Activated naive CD4-positive, alpha-beta T cell treated with anti-CD3 and anti-CD28 coated beads for 36 hours (primary cell): Measurements from ENCODE around the gene VSTM2B. TPM values are rescaled to one million over a fixed set of nuclear protein-coding genes. Genes with fewer than 3 reads are reported as not detected.
A peak's percentile ranks its signal among the peaks of the same experiment; 100 is the strongest.

Source experiments
- CTCF ChIA-PET: fragments of 350-600 bp; sonication (Branson Sonifier 250); formaldehyde crosslinking; loops from one replicate; lab custom pipeline; 2021; ENCODE audit warnings: antibody characterized with exemption; lab: Charles Lee
- DNase-seq: peaks from one replicate; pipeline ENCODE4 v3.0.0-alpha.2; 2020
- H3K27ac Mint-ChIP-seq: one replicate; pipeline ENCODE4 v1.8.0; 2021; ENCODE audit warnings: mild to moderate bottlenecking, mixed read lengths
- H3K27me3 Mint-ChIP-seq: one replicate; pipeline ENCODE4 v1.8.0; 2021; ENCODE audit warnings: low read depth, mixed read lengths
- H3K36me3 Mint-ChIP-seq: one replicate; pipeline ENCODE4 v1.8.0; 2021; ENCODE audit warnings: low read depth, mixed read lengths
- H3K4me1 Mint-ChIP-seq: one replicate; pipeline ENCODE4 v1.8.0; 2021; ENCODE audit warnings: low read depth, mixed read lengths
- H3K4me3 Mint-ChIP-seq: one replicate; pipeline ENCODE4 v1.8.0; 2021; ENCODE audit warnings: mild to moderate bottlenecking, moderate library complexity, mixed read lengths
- H3K9me3 Mint-ChIP-seq: one replicate; pipeline ENCODE4 v1.8.0; 2021; ENCODE audit warnings: mixed read lengths
- intact Hi-C: fragments of 100-400 bp; cut with micrococcal nuclease; formaldehyde crosslinking; loops from one replicate; pipeline ENCODE4 v1.15.1; 2023
- total RNA-seq, 2 experiments: library from RNA; stranded (reverse); gene quantifications; one replicate each; pipeline ENCODE4 v1.2.3, GENCODE V29; 2021

Gene VSTM2B
- total RNA-seq, 2 experiments from 2014 or later, result not detected

DNA sequence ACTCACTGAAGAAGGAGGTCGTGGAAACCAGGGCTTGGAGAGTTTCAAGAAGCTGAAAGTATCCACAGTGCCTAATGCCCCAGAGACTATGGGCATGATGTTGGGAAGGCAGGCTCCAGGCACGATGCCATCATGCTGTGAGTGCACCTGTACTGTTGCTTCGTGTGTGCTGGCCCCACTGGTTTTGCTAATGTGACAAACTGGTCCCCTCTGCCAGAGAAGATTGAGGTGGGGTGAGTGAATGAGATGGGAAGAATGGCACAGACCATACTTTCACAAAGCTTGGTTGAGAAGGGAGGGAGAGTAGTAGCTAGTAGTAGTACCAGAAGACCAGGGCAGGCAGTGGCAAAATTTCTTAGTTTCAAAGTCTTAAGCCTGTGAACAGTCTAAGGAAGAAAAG lies 61.3 kb downstream of the VSTM2B start:
- CTCF ChIA-PET, result interaction anchor here (1.2 to 2.7 kb wide), 2 partner anchors 10 to 11 kb away, joined by 4 to 10 read pairs; no protein-coding TSS in a partner anchor
- Mint-ChIP-seq H3K27ac (peak overlapping the region; percentile 76), H3K27me3 (peaks cover 39% of the 10 kb centered on the region), H3K4me1 (peaks cover 18% of the 10 kb centered on the region), H3K4me3 (no peak overlapping the region), H3K36me3 (peaks cover 7% of the 10 kb centered on the region), H3K9me3 (peaks cover 9% of the 10 kb centered on the region)
- no peak for DNase-seq
- intact Hi-C loops, result loop anchor here (1.0 to 10.0 kb wide), 5 partner anchors 11 to 355 kb away; partner anchors contain the start of genes POP4 and URI1

GRCh38 chr19:29587518-29587986 lies 61.8 kb downstream of the VSTM2B start:
- Mint-ChIP-seq H3K27ac (peak overlapping the region; percentile 76), H3K4me3 (no peak overlapping the region), H3K36me3 (peaks cover 7% of the 10 kb centered on the region), H3K4me1 (peaks cover 18% of the 10 kb centered on the region), H3K9me3 (peaks cover 9% of the 10 kb centered on the region), H3K27me3 (peaks cover 39% of the 10 kb centered on the region)
- CTCF ChIA-PET, result interaction anchor here (0.8 to 2.7 kb wide), 3 partner anchors 10 to 23 kb away, joined by 4 to 10 read pairs (median 4); no protein-coding TSS in a partner anchor
- intact Hi-C loops, result loop anchor here (1.0 to 10.0 kb wide), 5 partner anchors 11 to 355 kb away; partner anchors contain the start of genes POP4 and URI1
- peak; percentile 84 for DNase-seq

DNA sequence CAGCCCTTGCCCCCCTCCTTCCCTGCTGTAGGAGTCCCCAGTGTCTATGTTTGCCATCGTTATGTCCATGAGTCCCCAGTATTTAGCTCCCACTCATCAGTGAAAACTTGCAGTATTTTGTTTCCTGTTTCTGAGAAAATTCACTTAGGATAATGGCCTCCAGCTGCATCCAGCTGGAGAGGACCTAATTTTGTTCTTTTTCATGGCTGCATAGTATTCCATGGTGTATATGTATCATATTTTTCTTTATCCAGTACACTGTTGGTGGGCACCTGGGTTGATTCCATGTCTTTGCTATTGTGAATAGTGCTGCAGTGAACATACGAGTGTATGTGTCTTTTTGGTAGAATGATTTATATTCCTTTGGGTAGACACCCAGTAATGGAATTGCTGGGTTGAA lies 62.3 kb downstream of the VSTM2B start:
- H3K9me3 Mint-ChIP-seq, result peaks cover 9% of the 10 kb centered on the region
- intact Hi-C loops, result loop anchor here (5.0 to 10.0 kb wide), 2 partner anchors 247 to 354 kb away; partner anchors contain the start of gene URI1
- peaks cover 7% of the 10 kb centered on the region for H3K36me3 Mint-ChIP-seq
- DNase-seq, result no peak
- CTCF ChIA-PET, result interaction anchor here (0.8 to 2.7 kb wide), 2 partner anchors 9 to 23 kb away, joined by 4 to 10 read pairs; no protein-coding TSS in a partner anchor
- H3K27me3 Mint-ChIP-seq, result peaks cover 40% of the 10 kb centered on the region
- no peak overlapping the region for H3K4me3 Mint-ChIP-seq
- no peak overlapping the region for H3K27ac Mint-ChIP-seq
- H3K4me1 Mint-ChIP-seq, result peaks cover 18% of the 10 kb centered on the region

DNA sequence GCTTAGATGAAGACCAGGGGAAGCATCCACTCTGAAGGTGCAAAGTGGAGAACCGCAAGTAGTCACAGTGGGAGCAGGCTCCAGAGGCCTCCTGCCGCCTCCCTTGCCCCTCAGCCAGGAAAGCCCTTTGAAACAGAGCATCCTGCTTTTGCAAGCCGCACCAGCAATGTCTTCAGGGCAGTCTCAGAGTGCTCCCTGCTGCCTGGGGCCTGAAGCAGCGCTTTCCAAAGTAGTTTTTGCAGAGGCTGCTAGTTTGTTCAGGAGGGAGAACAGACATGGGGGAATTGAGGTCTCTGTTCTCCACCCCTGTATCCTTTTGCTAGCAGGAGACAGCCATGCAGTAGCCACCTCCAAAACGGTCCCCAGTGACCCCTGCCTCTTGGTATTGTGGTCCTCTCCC lies 64.5 kb downstream of the VSTM2B start:
- no peak for DNase-seq
- H3K27ac Mint-ChIP-seq, result no peak overlapping the region
- intact Hi-C loops, result loop anchor here (10.0 kb wide), 1 partner anchor 125 kb away; no protein-coding TSS in a partner anchor
- peaks cover 12% of the 10 kb centered on the region for H3K4me1 Mint-ChIP-seq
- H3K9me3 Mint-ChIP-seq, result peaks cover 9% of the 10 kb centered on the region
- H3K27me3 Mint-ChIP-seq, result peaks cover 40% of the 10 kb centered on the region
- H3K36me3 Mint-ChIP-seq, result peaks cover 7% of the 10 kb centered on the region
- H3K4me3 Mint-ChIP-seq, result no peak overlapping the region
- CTCF ChIA-PET, result no interaction called here

DNA sequence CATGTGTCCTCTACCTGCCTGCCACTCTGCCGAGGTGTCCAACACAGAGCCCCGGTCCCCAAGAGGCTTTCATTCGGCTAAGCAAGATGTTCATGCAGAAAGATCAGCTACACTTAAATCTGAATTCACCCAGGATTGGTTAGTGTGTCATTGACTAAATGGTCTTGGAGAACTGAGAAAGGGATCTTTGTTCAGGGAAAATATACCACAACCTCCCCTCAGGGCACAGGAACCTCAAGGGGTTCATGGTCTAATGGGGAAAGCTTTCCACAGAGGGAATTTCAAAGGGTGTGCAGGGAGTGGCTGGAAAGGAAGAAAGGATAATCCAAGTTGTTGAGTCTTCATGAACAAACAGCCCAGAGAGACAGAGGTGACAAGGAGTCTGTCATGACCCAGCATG lies 65.9 kb downstream of the VSTM2B start:
- DNase-seq, result no peak
- peaks cover 12% of the 10 kb centered on the region for H3K4me1 Mint-ChIP-seq

GRCh38 chr19:29593869-29594268 lies 68.1 kb downstream of the VSTM2B start:
- no peak for DNase-seq
- H3K4me3 Mint-ChIP-seq, result no peak overlapping the region
- H3K27me3 Mint-ChIP-seq, result peaks cover 29% of the 10 kb centered on the region
- H3K9me3 Mint-ChIP-seq, result peaks cover 9% of the 10 kb centered on the region
- H3K27ac Mint-ChIP-seq, result no peak overlapping the region
- intact Hi-C loops, result loop anchor here (10.0 kb wide), 1 partner anchor 129 kb away; no protein-coding TSS in a partner anchor
- H3K36me3 Mint-ChIP-seq, result peaks cover 7% of the 10 kb centered on the region
- CTCF ChIA-PET, result interaction anchor here (0.8 kb wide), 1 partner anchor 16 kb away, joined by 5 read pairs; no protein-coding TSS in a partner anchor
- no peaks in the 10 kb centered on the region for H3K4me1 Mint-ChIP-seq

More for the DNA sequence above, 65.9 kb downstream of the VSTM2B start:
- Mint-ChIP-seq H3K27me3 (peaks cover 31% of the 10 kb centered on the region), H3K27ac (no peak overlapping the region), H3K4me3 (no peak overlapping the region), H3K36me3 (peaks cover 7% of the 10 kb centered on the region), H3K9me3 (peaks cover 9% of the 10 kb centered on the region)
- intact Hi-C loops, result loop anchor here (10.0 kb wide), 1 partner anchor 127 kb away; no protein-coding TSS in a partner anchor
- CTCF ChIA-PET, result no interaction called here

DNA sequence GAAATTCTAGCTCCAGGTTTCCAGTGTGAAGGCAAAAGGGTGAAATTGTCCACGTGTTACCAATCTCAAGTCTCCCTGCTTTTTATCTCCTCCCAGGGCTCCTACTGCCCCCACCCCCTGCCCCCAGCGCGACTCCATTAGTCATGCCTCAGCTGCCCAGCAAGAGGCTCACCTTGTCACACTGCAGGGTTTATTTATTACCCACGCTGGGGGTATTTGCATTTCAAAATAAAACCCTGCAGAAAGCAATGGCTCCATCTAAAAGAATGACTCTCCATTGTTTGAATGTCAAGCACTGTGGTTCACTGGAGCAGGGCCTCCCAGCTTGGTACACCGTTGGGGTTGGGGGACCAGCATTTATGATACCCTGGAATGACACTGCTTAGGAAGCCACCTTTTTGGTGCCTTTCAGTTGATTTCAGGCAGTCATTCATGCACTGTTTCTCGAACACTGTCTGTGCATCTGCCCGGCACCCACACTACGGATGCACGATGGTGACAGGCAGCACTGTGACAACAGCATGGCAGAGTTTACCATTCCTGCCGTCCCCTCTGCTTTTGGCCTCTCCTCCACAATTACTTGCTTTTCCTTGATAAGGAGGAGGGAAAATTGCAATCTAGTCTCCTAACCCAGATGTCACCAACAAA lies 70.4 kb downstream of the VSTM2B start:
- intact Hi-C loops, result loop anchor here (10.0 kb wide), 1 partner anchor 131 kb away; no protein-coding TSS in a partner anchor
- no peak for DNase-seq
- Mint-ChIP-seq H3K36me3 (no peaks in the 10 kb centered on the region), H3K27me3 (peaks cover 16% of the 10 kb centered on the region), H3K9me3 (no peaks in the 10 kb centered on the region), H3K27ac (no peak overlapping the region), H3K4me3 (no peak overlapping the region), H3K4me1 (no peaks in the 10 kb centered on the region)
- CTCF ChIA-PET, result interaction anchor here (0.7 to 2.4 kb wide), 5 partner anchors 9 to 130 kb away, joined by 3 to 10 read pairs (median 5); no protein-coding TSS in a partner anchor

- H3K9me3 Mint-ChIP-seq, result no peaks in the 10 kb centered on the region
- CTCF ChIA-PET, result interaction anchor here (0.7 to 2.4 kb wide), 5 partner anchors 9 to 129 kb away, joined by 3 to 10 read pairs (median 5); no protein-coding TSS in a partner anchor
- no peaks in the 10 kb centered on the region for H3K4me1 Mint-ChIP-seq
- no peak overlapping the region for H3K27ac Mint-ChIP-seq
- H3K36me3 Mint-ChIP-seq, result no peaks in the 10 kb centered on the region
- H3K4me3 Mint-ChIP-seq, result no peak overlapping the region
- intact Hi-C loops, result loop anchor here (10.0 kb wide), 1 partner anchor 132 kb away; no protein-coding TSS in a partner anchor
- no peak for DNase-seq
- peaks cover 9% of the 10 kb centered on the region for H3K27me3 Mint-ChIP-seq
Measured at GRCh38 chr19:29596885-29597525, 71.2 kb downstream of the VSTM2B start.

- Mint-ChIP-seq H3K27ac (no peak overlapping the region), H3K36me3 (no peaks in the 10 kb centered on the region), H3K4me1 (no peaks in the 10 kb centered on the region), H3K4me3 (no peak overlapping the region), H3K9me3 (no peaks in the 10 kb centered on the region), H3K27me3 (peaks cover 5% of the 10 kb centered on the region)
- intact Hi-C loops, result loop anchor here (10.0 kb wide), 1 partner anchor 133 kb away; no protein-coding TSS in a partner anchor
- no peak for DNase-seq
- CTCF ChIA-PET, result interaction anchor here (0.9 to 2.4 kb wide), 6 partner anchors 10 to 118 kb away, joined by 3 to 10 read pairs (median 4); no protein-coding TSS in a partner anchor
Measured at GRCh38 chr19:29598036-29598435, 72.2 kb downstream of the VSTM2B start.

DNA sequence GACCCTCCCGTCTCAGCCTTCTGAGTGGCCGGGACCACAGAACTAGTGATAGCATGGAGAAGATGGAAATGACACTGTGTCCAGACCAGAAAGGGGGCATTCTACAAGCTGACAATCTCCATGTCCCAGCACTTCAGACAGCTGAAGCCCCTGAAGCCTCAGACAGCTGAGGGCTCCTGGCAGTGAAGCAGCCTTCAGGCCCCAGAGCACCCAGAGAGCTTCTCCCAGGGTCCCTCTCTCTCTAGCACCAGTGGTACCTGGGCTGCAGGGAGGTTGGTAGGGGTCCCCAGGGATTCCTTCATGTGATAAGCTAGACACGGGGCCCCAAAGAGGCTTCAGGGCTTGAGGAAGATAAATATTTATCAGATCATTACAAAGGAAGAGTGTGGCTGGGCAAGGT lies 72.7 kb downstream of the VSTM2B start:
- no peak overlapping the region for H3K27ac Mint-ChIP-seq
- DNase-seq, result no peak
- peaks cover 5% of the 10 kb centered on the region for H3K27me3 Mint-ChIP-seq
- H3K4me1 Mint-ChIP-seq, result no peaks in the 10 kb centered on the region
- CTCF ChIA-PET, result interaction anchor here (0.6 to 2.4 kb wide), 6 partner anchors 11 to 220 kb away, joined by 3 to 10 read pairs (median 3); no protein-coding TSS in a partner anchor
- H3K9me3 Mint-ChIP-seq, result no peaks in the 10 kb centered on the region
- intact Hi-C loops, result loop anchor here (10.0 kb wide), 1 partner anchor 134 kb away; no protein-coding TSS in a partner anchor
- H3K4me3 Mint-ChIP-seq, result no peak overlapping the region
- H3K36me3 Mint-ChIP-seq, result no peaks in the 10 kb centered on the region

GRCh38 chr19:29603308-29603707 lies 77.5 kb downstream of the VSTM2B start:
- Mint-ChIP-seq H3K9me3 (no peaks in the 10 kb centered on the region), H3K4me3 (no peak overlapping the region), H3K27me3 (no peaks in the 10 kb centered on the region), H3K4me1 (peaks cover 20% of the 10 kb centered on the region), H3K27ac (no peak overlapping the region), H3K36me3 (peaks cover 4% of the 10 kb centered on the region)
- DNase-seq, result no peak
- CTCF ChIA-PET, result no interaction called here
- intact Hi-C loops, result loop anchor here (10.0 kb wide), 1 partner anchor 339 kb away; no protein-coding TSS in a partner anchor
